IPS-NIHi7 (cell line): ENCODE results near the gene CATSPERD.
"Not testable (repeated sequence)": the region's sequence is repeated elsewhere in the genome, so short reads cannot be mapped to it uniquely, and the experiment has no call there.

Experiments used
- DNase-seq: peaks from one replicate; pipeline ENCODE4 v3.0.0; 2012; ENCODE audit warnings: mixed read lengths; ENCODE audit errors: extremely low spot score

The CATSPERD gene

GRCh38 chr19:5697022-5697889 is 23.2 kb upstream of the CATSPERD start:
- no peak for DNase-seq

- no peak for DNase-seq
These were observed 22.4 kb upstream of the CATSPERD start for GRCh38 chr19:5697890-5698634.

- no peak for DNase-seq
These were observed 21.6 kb upstream of the CATSPERD start for GRCh38 chr19:5698635-5699422.

- DNase-seq = no peak
These were observed 19.9 kb upstream of the CATSPERD start for GRCh38 chr19:5700455-5701092.

GRCh38 chr19:5702053-5702410 is 18.4 kb upstream of the CATSPERD start:
- not testable (repeated sequence) for DNase-seq

- no peak for DNase-seq
These were observed 16.3 kb upstream of the CATSPERD start for GRCh38 chr19:5703819-5704818.

- no peak for DNase-seq
These were observed 14.9 kb upstream of the CATSPERD start for GRCh38 chr19:5705552-5705951.

GRCh38 chr19:5706876-5707573 is 13.4 kb upstream of the CATSPERD start:
- peak; percentile 5 for DNase-seq

- DNase-seq = peak; percentile 11
These were observed 12.6 kb upstream of the CATSPERD start for GRCh38 chr19:5707576-5708575.

GRCh38 chr19:5711025-5711424 is 9.4 kb upstream of the CATSPERD start:
- DNase-seq = no peak

GRCh38 chr19:5711713-5712161 is 8.7 kb upstream of the CATSPERD start:
- DNase-seq = peak; percentile 6

GRCh38 chr19:5713228-5713627 is 7.2 kb upstream of the CATSPERD start:
- no peak for DNase-seq

GRCh38 chr19:5714816-5715215 is 5.6 kb upstream of the CATSPERD start:
- DNase-seq = no peak

- no peak for DNase-seq
These were observed 3.1 kb upstream of the CATSPERD start for GRCh38 chr19:5717215-5717935.

GRCh38 chr19:5718037-5718578 is 2.3 kb upstream of the CATSPERD start:
- DNase-seq = no peak

- no peak for DNase-seq
These were observed 1.7 kb upstream of the CATSPERD start for GRCh38 chr19:5718579-5719273.
